HepG2 (cell line): Measurements from ENCODE around the gene RIMBP2.

Experiments used
- CTCF ChIP-seq: sonication (generic); formaldehyde crosslinking; IDR thresholded peaks from 2 replicates; pipeline ENCODE4 v1.5.0; 2020; ENCODE audit warnings: mild to moderate bottlenecking, missing genetic modification reagents, moderate library complexity
- ESRRA ChIP-seq: sonication (generic); formaldehyde crosslinking; IDR thresholded peaks from 2 replicates; pipeline ENCODE4 v1.5.1; 2020; ENCODE audit warnings: mild to moderate bottlenecking, low read depth, missing genetic modification reagents
- HDAC2 ChIP-seq: sonication (generic); formaldehyde crosslinking; IDR thresholded peaks from 2 replicates; pipeline ENCODE4 v1.4.0; 2020; ENCODE audit warnings: missing genetic modification reagents
- KDM1A ChIP-seq: IDR thresholded peaks from 2 replicates; pipeline ENCODE4 v1.6.1; 2016; ENCODE audit warnings: missing compliant biosample characterization
- MYNN ChIP-seq: sonication (generic); formaldehyde crosslinking; IDR thresholded peaks from 2 replicates; pipeline ENCODE4 v1.4.0; 2020; ENCODE audit warnings: mild to moderate bottlenecking, low read depth, missing genetic modification reagents
- POLR2AphosphoS5 ChIP-seq: IDR thresholded peaks from 2 replicates; pipeline ENCODE4 v1.6.1; 2012; ENCODE audit warnings: low read depth, low read length
- TFDP1 ChIP-seq: IDR thresholded peaks from 2 replicates; pipeline ENCODE4 v1.6.1; 2016; ENCODE audit warnings: missing compliant biosample characterization, missing genetic modification reagents, borderline replicate concordance
- ZNF24 ChIP-seq: fragments of 450-650 bp; IDR thresholded peaks from 2 replicates; pipeline ENCODE4 v1.6.1; 2017; ENCODE audit warnings: antibody characterized with exemption, mild to moderate bottlenecking
- ZNF800 ChIP-seq: sonication (generic); formaldehyde crosslinking; IDR thresholded peaks from 2 replicates; pipeline ENCODE4 v1.4.0; 2020; ENCODE audit warnings: missing genetic modification reagents

GRCh38 chr12:130714091-130714590, 2.0 kb downstream of the RIMBP2 start:
- TF ChIP-seq KDM1A (CRISPR knock-in tag) (no peak), POLR2AphosphoS5 (no peak), MYNN (no peak), ZNF800 (CRISPR knock-in tag) (no peak), HDAC2 (no peak), ZNF24 (no peak), CTCF (CRISPR knock-in tag) (no peak), ESRRA (CRISPR knock-in tag) (no peak), TFDP1 (no peak)
